Measurements from ENCODE around the gene IL9.

The IL9 gene

GRCh38 chr5:135895474-135896006 lies at the start of gene IL9:
IL9 (minus strand) TSS chr5:135895841; CDS start chr5:135895816, 25 bp downstream.
- DNase-seq (ENCODE audit: low spot score) = no peak

GRCh38 chr5:135944967-135945560 lies 49.4 kb upstream of the IL9 start:
- peak; percentile 50 for DNase-seq (ENCODE audit: low spot score)

DNA sequence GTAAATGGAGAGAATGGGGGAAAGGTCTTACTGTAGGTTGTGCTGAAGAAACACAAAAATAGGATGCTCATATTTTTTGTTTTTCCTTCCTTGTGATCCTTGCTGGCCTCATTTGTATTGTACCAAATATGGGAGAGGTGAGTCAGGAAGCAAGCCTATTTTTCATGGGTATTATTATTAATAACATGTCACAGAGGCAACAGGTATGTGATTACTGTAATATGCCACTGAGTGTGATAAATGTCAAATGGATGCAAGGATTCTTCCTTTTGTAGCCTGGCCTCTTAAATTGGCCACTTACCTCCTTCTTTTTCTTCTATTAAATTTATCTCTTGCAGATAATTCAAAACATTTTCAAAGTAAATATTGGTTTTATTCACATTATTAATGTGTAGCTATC lies 48.9 kb upstream of the IL9 start:
- no peak for DNase-seq (ENCODE audit: low spot score)

DNA sequence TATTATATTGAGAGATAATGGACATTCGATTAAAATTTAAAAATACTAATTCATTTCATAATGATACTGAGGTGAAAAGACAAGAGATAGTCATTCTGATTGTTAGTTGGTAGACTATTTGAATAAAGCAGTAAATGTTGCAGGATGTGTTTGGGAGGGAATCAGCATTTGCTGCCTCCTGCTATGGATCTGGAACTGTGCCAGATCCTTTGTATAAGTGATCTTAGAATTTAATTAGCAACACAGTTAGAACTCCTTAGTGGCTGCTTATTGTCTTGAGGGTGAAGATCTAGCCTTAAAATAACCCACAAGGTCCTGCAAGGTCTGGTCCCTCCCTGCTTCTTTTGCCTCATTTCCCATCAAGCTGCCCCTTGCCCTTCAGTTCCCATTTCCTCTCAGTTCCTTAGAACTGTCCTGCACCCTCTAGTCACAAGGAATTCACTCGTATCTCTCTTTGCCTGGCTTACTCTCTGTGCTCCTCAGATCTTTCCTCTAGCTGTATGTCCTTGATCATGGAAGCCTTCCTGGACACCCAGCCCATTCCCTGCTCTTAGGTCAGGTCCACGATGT lies 46.6 kb upstream of the IL9 start:
- no peak for DNase-seq (ENCODE audit: low spot score)

- no peak for DNase-seq (ENCODE audit: low spot score)
Observed at GRCh38 chr5:135941711-135942110, 46.1 kb upstream of the IL9 start.

DNA sequence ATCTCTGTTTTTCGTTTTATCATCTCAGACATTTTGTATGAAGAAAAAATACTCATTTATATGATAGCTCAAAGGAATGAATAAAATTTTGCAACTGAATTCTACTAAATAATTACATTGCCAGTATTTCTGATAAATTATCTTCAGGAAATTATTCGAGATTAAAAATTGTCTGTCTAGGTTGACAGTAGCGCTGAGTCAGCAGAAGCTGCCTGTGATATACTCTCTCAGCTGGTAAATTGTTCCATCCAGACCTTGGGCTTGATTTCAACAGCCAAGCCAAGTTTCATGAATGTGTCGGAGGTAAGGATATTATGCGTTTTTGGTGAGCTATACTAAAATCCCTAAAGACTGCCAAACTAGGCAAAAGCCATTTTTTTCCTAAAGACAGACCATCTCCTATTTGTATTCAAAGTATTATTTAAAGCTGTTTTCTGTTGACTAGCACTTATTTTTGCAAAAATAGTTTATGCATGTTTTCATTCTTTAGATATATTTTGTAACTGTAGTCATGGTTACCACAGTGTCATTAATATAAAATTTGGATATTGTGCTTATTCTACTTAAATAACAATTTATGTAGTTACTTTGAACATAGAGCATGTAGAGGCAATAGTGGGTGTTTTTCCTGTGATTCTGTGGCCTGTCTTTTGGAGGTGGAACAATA lies 41.7 kb upstream of the IL9 start:
- DNase-seq (ENCODE audit: low spot score) = no peak

DNA sequence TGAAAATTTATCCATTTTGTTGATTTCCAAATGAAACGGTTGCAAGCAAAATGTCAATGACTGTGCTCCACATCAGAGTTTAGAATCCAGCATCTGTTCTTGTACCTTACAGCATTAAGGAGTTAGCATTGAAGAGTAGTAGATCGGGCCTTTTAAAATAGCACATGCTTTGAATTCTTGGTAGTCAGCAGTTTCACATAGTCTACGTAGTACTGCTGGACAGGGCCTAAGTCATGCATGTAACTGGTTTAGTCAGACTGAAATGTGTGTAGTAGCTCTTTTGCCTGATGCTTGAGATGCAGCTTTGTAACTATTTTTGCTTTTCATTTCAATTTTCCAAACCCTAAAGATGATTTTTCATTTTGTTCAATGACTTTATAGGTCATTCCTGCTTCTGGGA lies 39.3 kb upstream of the IL9 start:
- DNase-seq (ENCODE audit: low spot score) = no peak

- no peak for DNase-seq (ENCODE audit: low spot score)
Observed at GRCh38 chr5:135930949-135931295, 35.3 kb upstream of the IL9 start.

- peak; percentile 57 for DNase-seq (ENCODE audit: low spot score)
Observed at GRCh38 chr5:135930029-135930948, 34.6 kb upstream of the IL9 start.

DNA sequence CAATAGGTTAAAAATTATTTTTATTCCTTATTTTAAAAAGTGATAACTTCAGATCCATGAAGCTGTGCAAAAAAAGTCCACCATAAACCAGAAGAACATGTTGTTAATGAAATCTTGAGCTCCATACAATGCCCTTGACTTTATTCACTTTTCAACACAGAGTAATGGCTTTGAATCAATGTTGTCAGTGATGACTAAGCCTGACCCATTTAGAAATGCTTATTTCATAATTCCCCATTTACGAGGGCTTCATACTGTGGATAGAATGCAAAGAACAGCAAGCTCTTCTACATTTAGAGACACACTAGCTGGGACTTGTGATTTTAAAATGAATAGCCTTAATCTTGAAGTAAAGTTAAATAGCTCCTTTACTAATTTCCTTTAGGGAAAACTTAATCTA lies 25.7 kb upstream of the IL9 start:
- no peak for DNase-seq (ENCODE audit: low spot score)

GRCh38 chr5:135920199-135920598 lies 24.6 kb upstream of the IL9 start:
- no peak for DNase-seq (ENCODE audit: low spot score)

- DNase-seq (ENCODE audit: low spot score) = no peak
Observed at GRCh38 chr5:135916638-135917263, 21.1 kb upstream of the IL9 start.

GRCh38 chr5:135915466-135916001 lies 19.9 kb upstream of the IL9 start:
- DNase-seq (ENCODE audit: low spot score) = no peak

DNA sequence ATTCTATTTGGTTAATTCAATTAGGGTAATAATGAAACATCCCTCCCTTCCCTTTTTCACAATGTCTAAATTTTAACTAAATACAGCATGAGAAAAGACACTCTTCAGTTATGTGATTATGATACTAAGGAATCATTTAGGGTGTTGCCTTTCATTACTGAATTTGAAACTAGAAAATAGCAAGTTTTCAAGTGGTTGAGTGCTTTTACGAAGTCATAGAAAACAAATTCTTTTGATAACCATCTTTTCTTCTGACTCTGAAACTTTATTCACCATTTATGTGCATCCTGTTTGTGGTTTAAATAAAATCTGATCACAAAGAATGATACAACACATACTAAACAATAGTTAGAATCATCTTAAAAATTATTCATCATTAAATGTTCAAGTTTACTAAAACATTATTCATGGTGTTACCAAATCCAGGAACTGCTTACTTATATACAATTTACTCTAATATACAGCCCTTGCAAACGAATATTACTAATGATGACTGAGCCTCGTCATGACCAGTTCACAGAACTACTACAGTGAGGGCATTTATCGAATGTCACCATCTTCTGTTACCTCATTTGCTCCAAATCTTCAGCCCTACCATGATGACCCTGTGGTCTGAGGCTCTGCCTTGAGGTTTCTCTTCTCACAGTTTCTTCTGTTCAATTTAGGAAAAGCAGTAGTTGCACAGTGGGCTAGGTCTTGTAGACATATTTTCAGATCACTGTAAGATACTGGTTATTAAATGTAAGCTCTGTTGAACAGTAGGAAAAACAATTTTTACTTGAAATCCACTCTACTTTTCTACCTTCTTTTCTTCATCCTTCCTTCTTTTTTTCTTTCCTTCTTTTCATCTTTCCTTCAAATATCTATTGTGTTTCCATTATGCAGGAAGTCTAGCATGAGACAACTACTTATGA lies 18.3 kb upstream of the IL9 start:
- no peak for DNase-seq (ENCODE audit: low spot score)

GRCh38 chr5:135905144-135905543 lies 9.5 kb upstream of the IL9 start:
- DNase-seq (ENCODE audit: low spot score) = no peak

DNA sequence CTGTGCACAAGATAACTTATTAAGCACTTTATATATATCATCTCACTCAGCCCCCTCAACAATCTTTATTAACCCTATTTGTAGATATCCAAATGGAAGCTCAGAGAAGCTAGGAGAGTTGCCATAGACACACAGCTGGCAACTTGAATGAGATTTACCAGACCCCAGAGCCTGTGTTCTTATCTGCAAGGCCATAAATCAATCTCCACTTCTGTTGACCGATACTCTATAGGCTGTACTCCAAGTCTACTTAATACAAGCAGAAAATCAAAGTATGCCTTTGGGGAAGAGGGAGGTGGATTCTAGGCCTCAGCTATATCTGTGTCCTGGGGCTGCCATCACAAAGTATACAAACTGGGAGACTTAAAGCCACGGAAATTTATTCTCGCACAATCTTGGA lies 6.0 kb upstream of the IL9 start:
- DNase-seq (ENCODE audit: low spot score) = no peak

GRCh38 chr5:135900276-135900675 lies 4.6 kb upstream of the IL9 start:
- no peak for DNase-seq (ENCODE audit: low spot score)

- no peak for DNase-seq (ENCODE audit: low spot score)
Observed at GRCh38 chr5:135898651-135899050, 3.0 kb upstream of the IL9 start.

GRCh38 chr5:135894789-135895188 lies 852 bp downstream of the IL9 start:
- DNase-seq (ENCODE audit: low spot score) = no peak

DNA sequence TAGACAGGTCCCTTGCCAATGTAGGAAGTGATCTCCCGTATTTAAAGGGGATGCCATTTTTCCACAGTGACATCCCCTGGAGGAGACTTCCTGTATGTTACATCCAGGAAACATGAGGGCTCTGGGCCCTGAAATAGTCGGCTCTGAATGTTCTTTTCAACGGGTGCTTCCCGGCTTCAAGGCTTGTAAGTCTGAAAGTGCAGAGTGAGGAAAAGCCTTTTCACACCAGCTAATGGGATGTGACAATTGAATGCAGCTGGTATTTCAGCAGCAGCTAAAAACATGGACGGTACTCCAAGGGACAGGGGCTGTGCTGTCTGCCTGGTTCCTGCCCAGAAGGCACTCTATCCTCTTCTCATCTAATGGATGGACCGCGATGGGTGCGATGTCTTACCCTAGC lies 1.4 kb downstream of the IL9 start:
- no peak for DNase-seq (ENCODE audit: low spot score)

DNA sequence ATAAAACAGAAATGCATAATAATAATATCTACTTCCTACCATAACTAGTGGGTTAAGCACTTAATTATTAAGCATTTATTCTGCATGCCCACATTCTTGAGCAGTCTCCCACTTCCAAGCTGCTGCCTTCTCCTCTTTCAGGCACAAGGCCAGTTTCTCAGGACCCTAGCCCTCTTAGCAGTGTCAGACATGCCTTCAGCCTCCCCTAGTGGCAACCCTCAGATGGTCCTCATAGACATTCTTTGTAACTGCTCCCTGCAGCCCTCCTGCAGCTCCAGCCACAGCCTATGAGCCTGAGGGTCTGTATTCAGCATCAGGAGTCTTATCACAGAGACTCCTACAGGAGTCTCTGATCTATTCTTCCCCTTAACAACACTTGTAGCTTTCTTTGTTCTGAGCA lies 3.9 kb downstream of the IL9 start:
- no peak for DNase-seq (ENCODE audit: low spot score)
